SJSA1 (cell line): Measurements from ENCODE around the gene SUMO3. TPM values are rescaled to one million over a fixed set of nuclear protein-coding genes. Genes with fewer than 3 reads are reported as not detected.

Experiments used
- DNase-seq, 2 experiments: peaks; one replicate each; pipeline ENCODE4 v3.0.0-alpha.2; 2015 to 2020; ENCODE audit warnings: low spot score in 2 of 2, low read depth in 1 of 2
- H3K27ac ChIP-seq: fragments of 250-450 bp; sonication (Bioruptor Pico); 2 replicates; pipeline ENCODE4 v1.5.1; 2020; ENCODE audit warnings: mild to moderate bottlenecking, moderate library complexity
- H3K27me3 ChIP-seq: fragments of 250-450 bp; sonication (Bioruptor Pico); replicated peaks from 2 replicates; pipeline ENCODE4 v1.5.1; 2020; ENCODE audit warnings: mild to moderate bottlenecking, moderate library complexity
- H3K36me3 ChIP-seq: fragments of 250-450 bp; sonication (Bioruptor Pico); 2 replicates; pipeline ENCODE4 v1.5.1; 2020; ENCODE audit warnings: mild to moderate bottlenecking
- H3K4me1 ChIP-seq: fragments of 250-450 bp; sonication (Bioruptor Pico); replicated peaks from 2 replicates; pipeline ENCODE4 v1.6.1; 2021; ENCODE audit warnings: mild to moderate bottlenecking
- H3K4me3 ChIP-seq: fragments of 250-450 bp; sonication (Bioruptor Pico); 2 replicates; pipeline ENCODE4 v1.5.1; 2020; ENCODE audit warnings: mild to moderate bottlenecking
- H3K9me3 ChIP-seq: fragments of 250-450 bp; sonication (Bioruptor Pico); replicated peaks from 2 replicates; pipeline ENCODE4 v1.5.1; 2020; ENCODE audit warnings: mild to moderate bottlenecking
- total RNA-seq: library from RNA; depleted of rRNA; stranded (reverse); fragments of >200 nt; shearing (Covaris generic); gene quantifications from 2 replicates; pipeline ENCODE4 v1.2.3, GENCODE V29; 2014; rRNA removed

SUMO3 gene
- total RNA-seq, 1 experiment from 2014 or later = 173 TPM

GRCh38 chr21:44757731-44758130 lies 60.1 kb downstream of the SUMO3 start:
- no peaks in the 10 kb centered on the region for H3K9me3 ChIP-seq
- H3K27ac ChIP-seq = no peak overlapping the region
- peak in 1 of 2 experiments; percentile 30 for DNase-seq
- no peaks in the 10 kb centered on the region for H3K36me3 ChIP-seq
- 0 out of 2 replicates have a peak, but pooled peaks cover 2% of the 10 kb centered on the region for H3K27me3 ChIP-seq
- H3K4me3 ChIP-seq = no peak overlapping the region
- H3K4me1 ChIP-seq = no peaks in the 10 kb centered on the region

DNA sequence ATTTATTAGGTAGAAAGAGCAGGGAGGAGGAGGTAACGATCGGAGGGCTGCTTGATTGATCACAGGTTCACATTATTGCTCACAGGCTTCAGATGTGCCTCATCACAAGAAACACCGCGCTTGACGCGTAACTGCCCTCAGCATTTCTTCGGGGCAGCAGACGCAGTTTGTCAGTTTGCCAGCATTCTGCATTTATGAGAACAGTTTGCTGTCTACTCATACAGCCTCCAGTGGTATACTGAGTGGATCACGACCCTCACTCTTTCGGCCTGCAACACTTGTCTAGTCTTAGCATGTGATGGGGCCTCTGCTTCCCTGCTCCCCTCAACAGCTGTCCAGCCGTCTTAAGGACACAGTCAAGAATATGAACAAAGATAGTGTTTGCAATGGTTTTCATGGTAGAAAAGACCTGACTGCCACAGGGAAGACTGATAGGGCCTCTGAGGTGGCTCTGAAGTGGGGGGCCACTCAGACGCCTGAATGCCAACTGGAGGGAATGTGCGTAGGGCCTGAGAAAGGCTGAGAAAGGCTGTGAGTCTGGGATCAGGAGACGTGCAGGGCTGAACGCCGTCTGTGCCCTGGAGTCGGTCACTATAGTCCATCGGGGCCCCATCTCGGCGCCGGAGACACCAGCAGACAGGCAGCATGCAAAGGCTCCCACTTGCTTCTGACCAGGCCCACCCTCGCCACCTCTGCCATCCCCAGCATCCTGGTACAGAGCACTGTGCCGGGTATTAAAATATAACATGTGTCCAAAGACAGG lies 61.3 kb downstream of the SUMO3 start:
- no peak for DNase-seq

More for the DNA sequence above, 61.3 kb downstream of the SUMO3 start:
- no peaks in the 10 kb centered on the region for H3K36me3 ChIP-seq
- no peaks in the 10 kb centered on the region for H3K4me1 ChIP-seq
- 0 out of 2 replicates have a peak, but pooled peaks cover 2% of the 10 kb centered on the region for H3K27me3 ChIP-seq
- no peak overlapping the region for H3K4me3 ChIP-seq
- H3K9me3 ChIP-seq = no peaks in the 10 kb centered on the region
- H3K27ac ChIP-seq = no peak overlapping the region

Other genes with a start within 250 kb of the SUMO3 start
- not detected in 2 replicates for gene KRTAP10-4, start 244.3 kb downstream of the SUMO3 start, total RNA-seq
- not detected in 2 replicates for gene KRTAP10-5, start 237.5 kb downstream of the SUMO3 start, total RNA-seq
- not detected in 2 replicates for gene KRTAP10-6, start 225.6 kb downstream of the SUMO3 start, total RNA-seq
- gene KRTAP10-7, start 217.5 kb downstream of the SUMO3 start, total RNA-seq = not detected in 2 replicates
- gene KRTAP10-8, start 206.0 kb downstream of the SUMO3 start, total RNA-seq = not detected in 2 replicates
- not detected in 2 replicates for gene KRTAP10-9, start 191.0 kb downstream of the SUMO3 start, total RNA-seq
- gene KRTAP10-10, start 180.7 kb downstream of the SUMO3 start, total RNA-seq = not detected in 2 replicates
- not detected in 2 replicates for gene KRTAP10-11, start 171.6 kb downstream of the SUMO3 start, total RNA-seq
- gene KRTAP12-4, start 163.4 kb downstream of the SUMO3 start, total RNA-seq = not detected in 2 replicates
- gene KRTAP12-3, start 160.1 kb downstream of the SUMO3 start, total RNA-seq = not detected in 2 replicates
- gene KRTAP12-2, start 151.1 kb downstream of the SUMO3 start, total RNA-seq = not detected in 2 replicates
- gene KRTAP12-1, start 135.9 kb downstream of the SUMO3 start, total RNA-seq = not detected in 2 replicates
- not detected in 2 replicates for gene KRTAP10-12, start 120.9 kb downstream of the SUMO3 start, total RNA-seq
- not detected in 2 replicates for gene TSPEAR, start 106.5 kb downstream of the SUMO3 start, total RNA-seq
- 74.7 and 110 TPM in 2 replicates for gene UBE2G2, start 16.2 kb downstream of the SUMO3 start, total RNA-seq
- gene PTTG1IP, start 55.6 kb upstream of the SUMO3 start, total RNA-seq = 403 and 590 TPM in 2 replicates
- gene ITGB2, start 102.8 kb upstream of the SUMO3 start, total RNA-seq = 116 and 120 TPM in 2 replicates
- 25.5 and 31.6 TPM in 2 replicates for gene SLX9, start 122.0 kb upstream of the SUMO3 start, total RNA-seq